Measurements from ENCODE around the gene CREB5. TPM values are rescaled to one million over a fixed set of nuclear protein-coding genes. Genes with fewer than 3 reads are reported as not detected.
A peak's percentile ranks its signal among the peaks of the same experiment; 100 is the strongest.

The CREB5 gene
- total RNA-seq, 1 experiment from 2014 or later: 40.5 TPM

DNA sequence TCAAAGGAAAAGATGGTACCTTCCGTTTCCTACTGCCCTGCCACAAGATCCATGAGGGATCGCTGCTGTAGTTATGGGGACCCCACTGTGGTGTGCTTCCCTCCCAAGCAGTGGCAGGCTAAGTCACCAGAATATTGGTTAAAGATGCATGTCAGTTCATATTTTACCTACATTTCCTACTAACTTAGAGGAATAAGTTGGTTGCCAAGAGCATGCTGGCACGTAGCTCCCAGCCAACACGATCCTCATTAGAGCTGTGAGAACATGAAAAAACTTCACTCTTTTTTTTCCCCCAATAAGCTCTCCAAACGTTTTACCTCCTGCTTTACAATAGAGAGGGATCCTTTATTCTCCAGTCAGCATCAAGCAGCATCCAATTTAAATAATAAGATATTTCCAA, 342.1 kb downstream of the CREB5 start:
- Mint-ChIP-seq H3K27ac (ENCODE audit: low read depth, unreplicated experiment) (no peak overlapping the region), H3K9me3 (ENCODE audit: unreplicated experiment) (no peaks in the 10 kb centered on the region), H3K4me1 (ENCODE audit: insufficient read depth, unreplicated experiment) (peaks cover 11% of the 10 kb centered on the region), H3K27me3 (ENCODE audit: insufficient read depth, unreplicated experiment) (no peaks in the 10 kb centered on the region), H3K36me3 (ENCODE audit: insufficient read depth, unreplicated experiment) (no peaks in the 10 kb centered on the region), H3K4me3 (ENCODE audit: unreplicated experiment) (no peak overlapping the region)
- intact Hi-C loops (cut with micrococcal nuclease): no loop called here
- ChIA-PET POLR2A (interaction anchor here (0.7 to 1.8 kb wide), 5 partner anchors 17 to 406 kb away, joined by 3 to 4 read pairs (median 4); no protein-coding TSS in a partner anchor), CTCF (interaction anchor here (0.6 to 1.6 kb wide), 6 partner anchors 13 to 1051 kb away, joined by 3 to 5 read pairs (median 4); no protein-coding TSS in a partner anchor)
- BruUV-seq (replicated peaks): no TSS peak
- no peak for DNase-seq (ENCODE audit: unreplicated experiment)
- TF ChIP-seq, protein P1, sequence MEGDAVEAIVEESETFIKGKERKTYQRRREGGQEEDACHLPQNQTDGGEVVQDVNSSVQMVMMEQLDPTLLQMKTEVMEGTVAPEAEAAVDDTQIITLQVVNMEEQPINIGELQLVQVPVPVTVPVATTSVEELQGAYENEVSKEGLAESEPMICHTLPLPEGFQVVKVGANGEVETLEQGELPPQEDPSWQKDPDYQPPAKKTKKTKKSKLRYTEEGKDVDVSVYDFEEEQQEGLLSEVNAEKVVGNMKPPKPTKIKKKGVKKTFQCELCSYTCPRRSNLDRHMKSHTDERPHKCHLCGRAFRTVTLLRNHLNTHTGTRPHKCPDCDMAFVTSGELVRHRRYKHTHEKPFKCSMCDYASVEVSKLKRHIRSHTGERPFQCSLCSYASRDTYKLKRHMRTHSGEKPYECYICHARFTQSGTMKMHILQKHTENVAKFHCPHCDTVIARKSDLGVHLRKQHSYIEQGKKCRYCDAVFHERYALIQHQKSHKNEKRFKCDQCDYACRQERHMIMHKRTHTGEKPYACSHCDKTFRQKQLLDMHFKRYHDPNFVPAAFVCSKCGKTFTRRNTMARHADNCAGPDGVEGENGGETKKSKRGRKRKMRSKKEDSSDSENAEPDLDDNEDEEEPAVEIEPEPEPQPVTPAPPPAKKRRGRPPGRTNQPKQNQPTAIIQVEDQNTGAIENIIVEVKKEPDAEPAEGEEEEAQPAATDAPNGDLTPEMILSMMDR (IDR thresholded peaks at IDR 0.05; ENCODE audit: unreplicated experiment): no peak

DNA sequence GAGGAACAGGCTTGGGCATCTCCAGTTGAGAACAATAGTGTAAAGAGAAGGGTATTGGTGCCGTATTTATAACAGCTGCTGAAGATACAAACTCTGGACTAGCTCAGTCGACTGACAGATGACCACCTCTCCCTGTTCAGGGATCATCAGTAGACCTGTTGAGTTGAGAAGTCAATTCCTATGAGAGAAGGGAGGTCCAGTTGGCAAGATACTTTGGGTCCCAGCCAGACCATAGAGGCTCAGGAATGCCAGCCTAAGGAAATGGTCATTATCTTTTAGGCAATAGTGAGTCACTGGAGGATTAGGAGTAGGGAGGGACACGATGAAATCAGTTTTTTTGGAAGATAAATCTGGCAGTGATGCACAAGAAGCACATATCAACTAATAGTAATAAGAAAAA, 342.9 kb downstream of the CREB5 start:
- POLR2A ChIA-PET: no interaction called here
- Mint-ChIP-seq H3K4me1 (ENCODE audit: insufficient read depth, unreplicated experiment) (peaks cover 10% of the 10 kb centered on the region), H3K27ac (ENCODE audit: low read depth, unreplicated experiment) (no peak overlapping the region), H3K9me3 (ENCODE audit: unreplicated experiment) (no peaks in the 10 kb centered on the region), H3K27me3 (ENCODE audit: insufficient read depth, unreplicated experiment) (no peaks in the 10 kb centered on the region), H3K36me3 (ENCODE audit: insufficient read depth, unreplicated experiment) (no peaks in the 10 kb centered on the region), H3K4me3 (ENCODE audit: unreplicated experiment) (no peak overlapping the region)
- intact Hi-C loops (cut with micrococcal nuclease): no loop called here
- TF ChIP-seq, protein P1 (IDR thresholded peaks at IDR 0.05; ENCODE audit: unreplicated experiment): no peak
- DNase-seq (ENCODE audit: unreplicated experiment): peak; percentile 51
- CTCF ChIA-PET: interaction anchor here (0.6 to 0.9 kb wide), 3 partner anchors 99 to 351 kb away, joined by 3 read pairs; no protein-coding TSS in a partner anchor
- BruUV-seq (replicated peaks): no TSS peak

- peaks cover 10% of the 10 kb centered on the region for H3K4me1 Mint-ChIP-seq (ENCODE audit: insufficient read depth, unreplicated experiment)
- CTCF ChIA-PET: no interaction called here
- H3K9me3 Mint-ChIP-seq (ENCODE audit: unreplicated experiment): no peaks in the 10 kb centered on the region
Observed at GRCh38 chr7:28758186-28758585, 345.9 kb downstream of the CREB5 start.

DNA sequence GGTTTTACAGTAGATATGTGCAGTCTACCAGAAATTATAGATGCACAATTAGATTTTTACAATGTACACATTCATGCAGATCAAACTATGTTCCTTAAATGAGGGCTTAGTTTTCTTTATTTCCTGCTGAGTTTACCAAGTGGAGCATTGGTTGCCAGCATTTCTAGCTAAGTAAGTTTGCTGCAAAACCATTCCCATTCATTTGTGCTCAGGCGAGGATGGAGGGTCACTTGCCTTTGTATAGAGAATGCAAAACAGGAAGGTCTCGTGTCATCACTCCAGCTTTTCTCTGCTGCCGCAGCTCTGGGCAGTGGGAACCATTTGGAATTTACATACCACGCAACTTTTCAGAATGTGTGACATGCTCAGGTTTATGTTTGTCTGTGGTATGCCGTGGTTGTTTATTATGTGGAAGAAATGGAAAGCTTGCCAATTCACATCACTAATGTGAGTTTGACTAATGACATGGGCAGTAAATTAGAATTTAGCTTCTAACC, 347.2 kb downstream of the CREB5 start:
- Mint-ChIP-seq H3K4me3 (ENCODE audit: unreplicated experiment) (no peak overlapping the region), H3K4me1 (ENCODE audit: insufficient read depth, unreplicated experiment) (peaks cover 10% of the 10 kb centered on the region), H3K27ac (ENCODE audit: low read depth, unreplicated experiment) (no peak overlapping the region)

More at GRCh38 chr7:28758186-28758585, 345.9 kb downstream of the CREB5 start:
- Mint-ChIP-seq H3K27ac (ENCODE audit: low read depth, unreplicated experiment) (no peak overlapping the region), H3K27me3 (ENCODE audit: insufficient read depth, unreplicated experiment) (no peaks in the 10 kb centered on the region), H3K4me3 (ENCODE audit: unreplicated experiment) (no peak overlapping the region), H3K36me3 (ENCODE audit: insufficient read depth, unreplicated experiment) (no peaks in the 10 kb centered on the region)
- intact Hi-C loops (cut with micrococcal nuclease): no loop called here
- TF ChIP-seq, protein P1 (IDR thresholded peaks at IDR 0.05; ENCODE audit: unreplicated experiment): no peak
- no TSS peak for BruUV-seq (replicated peaks)
- POLR2A ChIA-PET: no interaction called here
- no peak for DNase-seq (ENCODE audit: unreplicated experiment)

More for the DNA sequence above, 347.2 kb downstream of the CREB5 start:
- Mint-ChIP-seq H3K36me3 (ENCODE audit: insufficient read depth, unreplicated experiment) (no peaks in the 10 kb centered on the region), H3K27me3 (ENCODE audit: insufficient read depth, unreplicated experiment) (no peaks in the 10 kb centered on the region), H3K9me3 (ENCODE audit: unreplicated experiment) (no peaks in the 10 kb centered on the region)
- no TSS peak for BruUV-seq (replicated peaks)
- POLR2A ChIA-PET: no interaction called here
- TF ChIP-seq, protein P1 (IDR thresholded peaks at IDR 0.05; ENCODE audit: unreplicated experiment): no peak
- no peak for DNase-seq (ENCODE audit: unreplicated experiment)
- CTCF ChIA-PET: interaction anchor here (0.6 to 0.8 kb wide), 2 partner anchors 90 to 161 kb away, joined by 3 to 4 read pairs; no protein-coding TSS in a partner anchor
- intact Hi-C loops (cut with micrococcal nuclease): no loop called here
